ENCODE data around the gene SLC4A4.

The SLC4A4 gene

GRCh38 chr4:71602289-71602900 lies 263.6 kb downstream of the SLC4A4 start:
- no peak for DNase-seq (ENCODE audit: low read depth)

- no peak for DNase-seq (ENCODE audit: low read depth)
These were observed 266.0 kb downstream of the SLC4A4 start for GRCh38 chr4:71604785-71605184.

DNA sequence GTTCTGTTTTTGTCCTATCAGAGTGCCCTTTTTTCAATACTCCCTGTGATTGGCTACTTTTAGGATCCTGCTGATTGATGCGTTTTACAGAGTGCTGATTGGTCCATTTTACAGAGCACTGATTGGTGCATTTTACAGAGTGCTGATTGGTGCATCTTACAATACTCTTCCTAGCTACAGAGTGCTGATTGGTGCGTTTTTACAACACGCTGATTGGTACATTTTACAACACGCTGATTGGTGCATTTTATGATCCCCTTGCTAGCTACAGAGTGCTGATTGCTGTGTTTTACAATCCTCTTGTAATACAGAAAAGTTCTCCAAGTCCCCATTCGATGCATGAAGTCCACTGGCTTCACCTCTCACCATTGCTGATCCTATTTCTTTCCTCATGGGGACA lies 268.3 kb downstream of the SLC4A4 start:
- DNase-seq (ENCODE audit: low read depth): no peak

- no peak for DNase-seq (ENCODE audit: low read depth)
These were observed 269.2 kb downstream of the SLC4A4 start for GRCh38 chr4:71607780-71608677.

- DNase-seq (ENCODE audit: low read depth): no peak
These were observed 269.9 kb downstream of the SLC4A4 start for GRCh38 chr4:71608678-71609071.

GRCh38 chr4:71609167-71609566 lies 270.3 kb downstream of the SLC4A4 start:
- DNase-seq (ENCODE audit: low read depth): no peak

GRCh38 chr4:71609651-71610050 lies 270.8 kb downstream of the SLC4A4 start:
- DNase-seq (ENCODE audit: low read depth): no peak

GRCh38 chr4:71614621-71615020 lies 275.8 kb downstream of the SLC4A4 start:
- DNase-seq (ENCODE audit: low read depth): no peak

DNA sequence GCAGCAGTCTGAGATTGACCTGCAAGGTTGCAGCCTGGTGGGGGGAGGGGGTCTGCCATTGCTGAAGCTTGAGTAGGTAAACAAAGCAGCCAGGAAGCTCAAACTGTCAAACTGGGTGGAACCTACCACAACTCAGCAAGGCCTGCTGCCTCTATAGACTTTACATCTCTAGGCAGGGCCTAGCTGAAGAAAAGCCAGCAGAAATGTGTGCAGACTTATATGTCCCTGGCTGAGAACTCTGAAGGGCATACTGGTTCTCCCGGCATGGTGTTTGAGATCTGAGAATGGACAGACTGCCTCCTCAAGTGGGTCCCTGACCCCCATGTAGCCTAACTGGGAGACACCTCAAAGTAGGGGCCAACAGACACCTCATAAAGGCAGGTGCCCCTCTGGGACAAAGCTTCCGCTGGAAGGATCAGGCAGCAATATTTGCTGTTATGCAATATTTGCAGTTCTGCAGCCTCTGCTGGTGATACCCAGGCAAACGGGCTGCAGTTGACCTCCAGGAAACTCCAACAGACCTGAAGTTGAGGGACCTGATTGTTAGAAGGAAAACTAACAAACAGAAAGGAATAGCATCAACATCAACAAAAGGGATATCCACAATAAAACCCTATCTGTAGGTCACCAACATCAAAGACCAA lies 277.5 kb downstream of the SLC4A4 start:
- DNase-seq (ENCODE audit: low read depth): no peak

Data from activated T-cell treated with anti-CD3 and anti-CD28 coated beads for 24 hours (primary cell).